ENCODE data around the gene ASB13. TPM values are rescaled to one million over a fixed set of nuclear protein-coding genes. Genes with fewer than 3 reads are reported as not detected.

The ASB13 gene
- total RNA-seq, 3 donors from 2014 or later = 37.9 to 61.8 (median 42.9) TPM

GRCh38 chr10:5698062-5698461, 31.7 kb upstream of the ASB13 start:
- no peaks in the 10 kb centered on the region for H3K4me1 ChIP-seq
- H3K4me3 ChIP-seq = no peak overlapping the region
- no peak for TF ChIP-seq CTCF (IDR thresholded peaks at IDR 0.05)
- TF ChIP-seq POLR2AphosphoS5 (IDR thresholded peaks at IDR 0.05) = no peak
- TF ChIP-seq POLR2A (IDR thresholded peaks at IDR 0.05) = no peak
- intact Hi-C loops (cut with DNase I; ENCODE audit: low total_unique reads) = no loop called here
- H3K36me3 ChIP-seq = no peaks in the 10 kb centered on the region
- H3K9me3 ChIP-seq = no peaks in the 10 kb centered on the region
- H3K27ac ChIP-seq = no peak overlapping the region
- no peaks in the 10 kb centered on the region for H3K27me3 ChIP-seq
- no peak for DNase-seq (ENCODE audit: low spot score in 2 of 2)

- no peaks in the 10 kb centered on the region for H3K9me3 ChIP-seq
- intact Hi-C loops (cut with DNase I; ENCODE audit: low total_unique reads) = no loop called here
- no peak overlapping the region for H3K4me3 ChIP-seq
- H3K27me3 ChIP-seq = no peaks in the 10 kb centered on the region
- DNase-seq (ENCODE audit: low spot score in 2 of 2) = no peak
- no peak for TF ChIP-seq CTCF (IDR thresholded peaks at IDR 0.05)
- TF ChIP-seq POLR2A (IDR thresholded peaks at IDR 0.05) = no peak
- no peak for TF ChIP-seq POLR2AphosphoS5 (IDR thresholded peaks at IDR 0.05)
- no peaks in the 10 kb centered on the region for H3K36me3 ChIP-seq
- H3K27ac ChIP-seq = no peak overlapping the region
- H3K4me1 ChIP-seq = peaks cover 0 to 2% of the 10 kb centered on the region in 2 donors
Measured at GRCh38 chr10:5697342-5697741, 30.9 kb upstream of the ASB13 start.

- no peak overlapping the region for H3K4me3 ChIP-seq
- no peak overlapping the region for H3K27ac ChIP-seq
- peaks cover 0 to 3% of the 10 kb centered on the region in 2 donors for H3K4me1 ChIP-seq
- no peaks in the 10 kb centered on the region for H3K36me3 ChIP-seq
- no peak for DNase-seq (ENCODE audit: low spot score in 2 of 2)
- TF ChIP-seq CTCF (IDR thresholded peaks at IDR 0.05) (no peak), POLR2A (IDR thresholded peaks at IDR 0.05) (no peak), POLR2AphosphoS5 (IDR thresholded peaks at IDR 0.05) (no peak)
- intact Hi-C loops (cut with DNase I; ENCODE audit: low total_unique reads) = no loop called here
- no peaks in the 10 kb centered on the region for H3K27me3 ChIP-seq
- H3K9me3 ChIP-seq = no peaks in the 10 kb centered on the region
Measured at GRCh38 chr10:5694573-5694972, 28.2 kb upstream of the ASB13 start.

- TF ChIP-seq POLR2AphosphoS5 (IDR thresholded peaks at IDR 0.05) (no peak), CTCF (IDR thresholded peaks at IDR 0.05) (no peak), POLR2A (IDR thresholded peaks at IDR 0.05) (no peak)
- Histone ChIP-seq H3K27ac (peak overlapping the region; percentile 61 to 65), H3K4me1 (peaks cover 0 to 3% of the 10 kb centered on the region in 2 donors), H3K9me3 (no peaks in the 10 kb centered on the region), H3K36me3 (no peaks in the 10 kb centered on the region), H3K4me3 (peak overlapping the region; percentile 49 to 75 (median 60)), H3K27me3 (no peaks in the 10 kb centered on the region)
- DNase-seq (ENCODE audit: low spot score in 2 of 2) = no peak
- intact Hi-C loops (cut with DNase I; ENCODE audit: low total_unique reads) = no loop called here
Measured at GRCh38 chr10:5692461-5693358, 26.3 kb upstream of the ASB13 start.

GRCh38 chr10:5691786-5692185, 25.4 kb upstream of the ASB13 start:
- Histone ChIP-seq H3K4me1 (peaks cover 0 to 3% of the 10 kb centered on the region in 2 donors), H3K27me3 (no peaks in the 10 kb centered on the region), H3K9me3 (no peaks in the 10 kb centered on the region), H3K36me3 (no peaks in the 10 kb centered on the region), H3K4me3 (peak overlapping the region in 1 of 3 donors; percentile 60), H3K27ac (no peak overlapping the region)
- intact Hi-C loops (cut with DNase I; ENCODE audit: low total_unique reads) = no loop called here
- no peak for DNase-seq (ENCODE audit: low spot score in 2 of 2)
- TF ChIP-seq CTCF (IDR thresholded peaks at IDR 0.05) (no peak), POLR2A (IDR thresholded peaks at IDR 0.05) (no peak), POLR2AphosphoS5 (IDR thresholded peaks at IDR 0.05) (no peak)
